HUES48 (cell line): Measurements from ENCODE around the gene TRIM33.

Source experiments
- H3K27ac ChIP-seq: one replicate; pipeline ENCODE4 v1.7.0; 2013; ENCODE audit warnings: low read depth, low read length, inconsistent platforms
- H3K27me3 ChIP-seq: 2 replicates; pipeline ENCODE4 v1.6.1; 2013; ENCODE audit warnings: mild to moderate bottlenecking, low read length; ENCODE audit not compliant: control insufficient read depth, insufficient read depth
- H3K36me3 ChIP-seq: 2 replicates; pipeline ENCODE4 v1.6.1; 2013; ENCODE audit warnings: low read length; ENCODE audit not compliant: control insufficient read depth, insufficient read depth
- H3K4me1 ChIP-seq: 2 replicates; pipeline ENCODE4 v1.6.1; 2013; ENCODE audit warnings: mild to moderate bottlenecking, low read length; ENCODE audit not compliant: control insufficient read depth, insufficient read depth
- H3K4me3 ChIP-seq: 2 replicates; pipeline ENCODE4 v1.5.1; 2013; ENCODE audit warnings: mild to moderate bottlenecking, low read depth, low read length
- H3K9ac ChIP-seq: 2 replicates; pipeline ENCODE4 v1.6.1; 2013; ENCODE audit warnings: mild to moderate bottlenecking, low read depth, low read length, moderate library complexity
- H3K9me3 ChIP-seq: 2 replicates; pipeline ENCODE4 v1.6.1; 2013; ENCODE audit warnings: low read length; ENCODE audit not compliant: control insufficient read depth, insufficient read depth

Gene TRIM33

GRCh38 chr1:114352797-114353196, 158.2 kb downstream of the TRIM33 start:
- Histone ChIP-seq H3K27ac (no peak overlapping the region), H3K4me3 (no peak overlapping the region), H3K9ac (no peak overlapping the region), H3K36me3 (no peaks in the 10 kb centered on the region), H3K27me3 (no peaks in the 10 kb centered on the region; the same call in 1 of the 2 replicates), H3K9me3 (no peaks in the 10 kb centered on the region), H3K4me1 (peaks cover 4% of the 10 kb centered on the region; the same call in 1 of the 2 replicates)

DNA sequence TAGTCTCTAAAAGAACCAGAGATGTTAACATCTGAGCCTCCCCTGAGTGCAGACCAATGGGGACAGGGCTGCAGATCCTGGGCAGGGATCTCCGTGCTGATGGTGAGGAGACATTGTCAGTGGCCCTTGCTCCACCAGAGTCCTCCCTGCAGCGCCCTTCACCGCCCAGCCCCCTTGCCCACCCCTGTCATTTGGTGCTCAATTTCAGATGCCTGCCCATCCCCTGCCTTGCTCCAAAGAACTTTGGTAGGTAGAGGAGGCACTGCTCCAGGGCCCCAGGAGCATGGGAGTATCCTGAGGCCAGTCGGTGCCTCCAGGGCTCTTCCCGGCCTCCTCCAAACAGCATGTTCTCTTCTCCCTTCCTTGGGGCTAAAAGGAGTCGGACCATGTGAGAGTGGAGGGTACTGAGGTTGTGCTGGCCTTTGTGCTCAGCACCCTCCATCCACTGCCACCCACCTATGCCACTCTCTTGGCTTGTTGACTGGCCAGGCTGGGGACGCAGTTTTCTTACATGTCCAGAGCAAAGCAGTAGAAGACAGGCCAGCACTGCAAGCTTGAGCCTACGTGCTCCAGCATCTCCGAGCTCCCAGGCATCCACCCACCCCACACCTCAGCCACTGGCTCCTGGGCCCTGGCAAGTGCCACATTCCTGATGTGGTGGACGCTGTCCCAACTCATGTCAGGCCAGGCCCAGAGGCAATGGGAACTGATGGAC, 160.1 kb downstream of the TRIM33 start:
- H3K27ac ChIP-seq: no peak overlapping the region
- no peak overlapping the region for H3K4me3 ChIP-seq
- no peaks in the 10 kb centered on the region for H3K36me3 ChIP-seq
- no peaks in the 10 kb centered on the region for H3K9me3 ChIP-seq
- H3K4me1 ChIP-seq: peaks cover 7% of the 10 kb centered on the region; the same call in 1 of the 2 replicates
- H3K27me3 ChIP-seq: peaks cover 9% of the 10 kb centered on the region
- no peak overlapping the region for H3K9ac ChIP-seq

DNA sequence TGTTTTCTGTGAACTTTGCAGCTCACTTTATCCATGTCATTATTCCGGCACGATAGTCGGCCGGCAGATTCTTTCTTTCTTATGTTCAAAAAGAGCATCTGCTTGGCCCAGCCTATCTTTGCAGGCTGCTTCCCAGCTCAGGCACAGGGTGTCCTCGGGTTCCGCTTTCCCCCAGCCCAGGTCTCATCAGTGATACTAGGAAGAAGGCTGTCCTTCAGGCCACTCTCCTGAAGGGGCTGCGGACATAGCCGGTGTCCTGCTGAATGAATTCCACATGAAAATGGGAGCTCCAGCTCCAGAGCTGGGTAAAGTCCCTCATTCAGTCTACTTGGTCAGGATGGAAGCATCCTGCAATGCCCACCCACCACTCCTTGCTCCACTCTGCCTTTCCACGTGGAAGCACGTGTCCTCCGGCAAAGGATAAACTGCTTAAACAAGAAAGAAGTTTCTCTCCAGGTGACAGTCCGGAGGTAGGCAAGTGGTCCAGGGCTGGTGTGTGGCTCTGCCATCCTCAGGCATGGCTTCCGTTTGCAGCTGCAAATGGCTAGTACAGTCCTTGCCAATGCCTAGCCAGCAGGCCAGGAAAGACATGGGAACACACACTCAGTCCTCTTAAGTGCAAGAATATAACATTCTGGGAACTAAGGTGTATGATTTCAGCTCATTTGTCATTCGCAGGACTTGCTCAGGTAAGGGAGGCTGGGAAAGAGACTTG, 161.0 kb downstream of the TRIM33 start:
- peaks cover 9% of the 10 kb centered on the region for H3K27me3 ChIP-seq
- H3K4me1 ChIP-seq: peaks cover 7% of the 10 kb centered on the region; the same call in 1 of the 2 replicates
- no peak overlapping the region for H3K4me3 ChIP-seq
- H3K9ac ChIP-seq: no peak overlapping the region
- H3K9me3 ChIP-seq: no peaks in the 10 kb centered on the region
- no peak overlapping the region for H3K27ac ChIP-seq
- H3K36me3 ChIP-seq: no peaks in the 10 kb centered on the region

DNA sequence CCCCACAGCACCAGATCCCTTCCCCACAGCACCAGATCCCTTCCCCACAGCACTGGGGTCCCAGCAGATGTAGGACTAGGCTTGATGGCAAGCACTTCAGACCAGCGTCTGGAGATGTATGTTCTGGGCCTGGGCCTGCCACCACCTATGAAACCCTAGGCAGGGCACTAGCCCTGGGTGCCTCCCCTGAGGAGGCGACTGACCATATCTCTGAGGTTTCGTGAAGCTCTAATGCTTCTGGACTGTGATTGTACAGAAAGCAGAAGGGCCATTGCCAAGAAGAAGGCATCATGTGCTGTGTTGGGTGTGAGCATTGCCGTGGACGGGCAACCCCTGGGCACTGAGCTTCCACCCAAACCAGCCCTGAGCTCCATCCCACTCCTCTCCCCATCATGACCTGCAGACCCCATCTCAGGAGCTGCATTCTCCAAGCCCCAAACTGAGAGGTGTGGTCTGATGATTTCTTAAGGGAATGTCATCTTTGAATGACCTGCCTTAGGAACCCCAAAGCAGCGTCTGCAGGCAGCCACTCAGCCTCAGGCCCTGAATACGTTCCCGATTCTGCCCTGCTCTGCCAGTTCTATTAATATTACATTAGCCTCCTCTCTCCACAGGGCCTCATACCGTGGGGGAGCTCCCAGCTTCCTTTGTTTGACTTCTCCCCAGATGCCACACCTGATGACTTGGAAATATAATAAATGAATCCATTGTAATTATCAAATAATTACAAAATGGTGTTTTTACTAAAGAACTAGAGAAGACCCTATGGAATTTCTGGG, 163.4 kb downstream of the TRIM33 start:
- Histone ChIP-seq H3K27me3 (peaks cover 9% of the 10 kb centered on the region), H3K4me3 (no peak overlapping the region), H3K36me3 (no peaks in the 10 kb centered on the region), H3K9me3 (no peaks in the 10 kb centered on the region), H3K9ac (no peak overlapping the region), H3K4me1 (peaks cover 3% of the 10 kb centered on the region; the same call in 1 of the 2 replicates), H3K27ac (no peak overlapping the region)

GRCh38 chr1:114346480-114347029, 164.4 kb downstream of the TRIM33 start:
- Histone ChIP-seq H3K9ac (0 out of 2 replicates have a peak overlapping the region, but pooled peaks have one; percentile 9), H3K27me3 (peaks cover 9% of the 10 kb centered on the region), H3K36me3 (no peaks in the 10 kb centered on the region), H3K4me1 (peaks cover 3% of the 10 kb centered on the region; the same call in 1 of the 2 replicates), H3K9me3 (no peaks in the 10 kb centered on the region), H3K4me3 (peak overlapping the region; percentile 57), H3K27ac (no peak overlapping the region)

GRCh38 chr1:114345930-114346479, 165.0 kb downstream of the TRIM33 start:
- no peaks in the 10 kb centered on the region for H3K36me3 ChIP-seq
- H3K9me3 ChIP-seq: no peaks in the 10 kb centered on the region
- H3K27ac ChIP-seq: no peak overlapping the region
- H3K4me1 ChIP-seq: peaks cover 3% of the 10 kb centered on the region; the same call in 1 of the 2 replicates
- 0 out of 2 replicates have a peak overlapping the region, but pooled peaks have one; percentile 9 for H3K9ac ChIP-seq
- H3K27me3 ChIP-seq: peaks cover 9% of the 10 kb centered on the region
- H3K4me3 ChIP-seq: peak overlapping the region; percentile 57

DNA sequence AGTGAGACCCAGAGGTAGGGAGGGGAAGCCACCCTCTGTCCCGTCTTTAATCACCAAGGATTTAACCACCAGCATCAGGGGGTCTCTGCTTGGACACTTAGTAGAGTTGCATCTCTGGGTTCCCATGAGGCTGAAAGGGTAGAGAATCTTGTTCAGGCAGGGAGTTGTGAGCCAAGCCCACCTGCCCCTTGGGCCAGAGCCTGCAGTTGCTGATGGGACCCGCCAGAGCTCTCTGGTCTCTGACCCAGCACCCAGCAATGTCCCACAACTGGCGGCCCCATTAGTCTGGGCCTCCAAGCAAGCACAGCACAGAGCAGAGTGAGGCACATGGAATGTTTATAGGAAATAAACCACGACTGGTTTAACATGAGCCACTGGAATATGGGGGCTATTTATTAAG, 166.3 kb downstream of the TRIM33 start:
- Histone ChIP-seq H3K27me3 (peaks cover 9% of the 10 kb centered on the region), H3K9me3 (no peaks in the 10 kb centered on the region), H3K4me1 (peaks cover 3% of the 10 kb centered on the region; the same call in 1 of the 2 replicates), H3K36me3 (no peaks in the 10 kb centered on the region), H3K27ac (no peak overlapping the region), H3K9ac (no peak overlapping the region), H3K4me3 (no peak overlapping the region)
